HG03571 (cell line): ENCODE measurements around the gene METTL23.

Experiments used
- ATAC-seq: cut with Tn5 transposase; IDR thresholded peaks from one replicate; pipeline ENCODE4 v1.9.1; 2021; ENCODE audit not compliant: unreplicated experiment

METTL23 gene

GRCh38 chr17:76726776-76727718, at the start of gene METTL23:
Gene METTL23 (plus strand): TSS chr17:76726839. CDS start chr17:76729711, 2,872 bp downstream.
- ATAC-seq = peak; percentile 33

- ATAC-seq = no peak
Measured at GRCh38 chr17:76677406-76677805, 49.2 kb upstream of the METTL23 start.

- no peak for ATAC-seq
Measured at GRCh38 chr17:76678330-76678729, 48.3 kb upstream of the METTL23 start.

- no peak for ATAC-seq
Measured at GRCh38 chr17:76679239-76679638, 47.4 kb upstream of the METTL23 start.

GRCh38 chr17:76681222-76682137, 45.2 kb upstream of the METTL23 start:
- ATAC-seq = no peak

- ATAC-seq = no peak
Measured at GRCh38 chr17:76682296-76682695, 44.3 kb upstream of the METTL23 start.

- no peak for ATAC-seq
Measured at GRCh38 chr17:76683011-76683755, 43.5 kb upstream of the METTL23 start.

GRCh38 chr17:76683921-76684745, 42.5 kb upstream of the METTL23 start:
- ATAC-seq = no peak

GRCh38 chr17:76684756-76685155, 41.9 kb upstream of the METTL23 start:
- no peak for ATAC-seq

- ATAC-seq = no peak
Measured at GRCh38 chr17:76685366-76685765, 41.3 kb upstream of the METTL23 start.

GRCh38 chr17:76685846-76686245, 40.8 kb upstream of the METTL23 start:
- ATAC-seq = no peak

- no peak for ATAC-seq
Measured at GRCh38 chr17:76686538-76687297, 39.9 kb upstream of the METTL23 start.

GRCh38 chr17:76687298-76688164, 39.1 kb upstream of the METTL23 start:
- no peak for ATAC-seq

GRCh38 chr17:76688165-76688622, 38.4 kb upstream of the METTL23 start:
- no peak for ATAC-seq

GRCh38 chr17:76689859-76690258, 36.8 kb upstream of the METTL23 start:
- no peak for ATAC-seq

- ATAC-seq = no peak
Measured at GRCh38 chr17:76690596-76691280, 35.9 kb upstream of the METTL23 start.

GRCh38 chr17:76691379-76692191, 35.1 kb upstream of the METTL23 start:
- no peak for ATAC-seq
